Right lobe of liver (tissue), 4 donors: Measurements from ENCODE around the gene EDNRB.

ENCODE experiments used
- POLR2A ChIP-seq: fragments of 450-650 bp; IDR thresholded peaks from one replicate; pipeline ENCODE4 v1.6.1; 2017; ENCODE audit warnings: antibody characterized with exemption, mild to moderate bottlenecking
- TF ChIP-seq, protein P1 (sequence below), 4 donors: fragments of 200-600 bp in 3 of 4; fragments of 450-650 bp in 1 of 4; IDR thresholded peaks; one replicate each; pipeline versions ENCODE4 v1.5.1 to v1.8.0; 2016 to 2022; ENCODE audit warnings: antibody characterized with exemption in 4 of 4, mild to moderate bottlenecking in 2 of 4
- donor health status: DM: no; HTN: no; CAD: no.
- donor health status: DM: no; HTN: no; CAD: no.
- donor health status: DM: no; HTN: yes; CAD: no.

GRCh38 chr13:77892491-77892890 is 26.1 kb downstream of the EDNRB start:
- TF ChIP-seq POLR2A: no peak
- TF ChIP-seq, protein P1, sequence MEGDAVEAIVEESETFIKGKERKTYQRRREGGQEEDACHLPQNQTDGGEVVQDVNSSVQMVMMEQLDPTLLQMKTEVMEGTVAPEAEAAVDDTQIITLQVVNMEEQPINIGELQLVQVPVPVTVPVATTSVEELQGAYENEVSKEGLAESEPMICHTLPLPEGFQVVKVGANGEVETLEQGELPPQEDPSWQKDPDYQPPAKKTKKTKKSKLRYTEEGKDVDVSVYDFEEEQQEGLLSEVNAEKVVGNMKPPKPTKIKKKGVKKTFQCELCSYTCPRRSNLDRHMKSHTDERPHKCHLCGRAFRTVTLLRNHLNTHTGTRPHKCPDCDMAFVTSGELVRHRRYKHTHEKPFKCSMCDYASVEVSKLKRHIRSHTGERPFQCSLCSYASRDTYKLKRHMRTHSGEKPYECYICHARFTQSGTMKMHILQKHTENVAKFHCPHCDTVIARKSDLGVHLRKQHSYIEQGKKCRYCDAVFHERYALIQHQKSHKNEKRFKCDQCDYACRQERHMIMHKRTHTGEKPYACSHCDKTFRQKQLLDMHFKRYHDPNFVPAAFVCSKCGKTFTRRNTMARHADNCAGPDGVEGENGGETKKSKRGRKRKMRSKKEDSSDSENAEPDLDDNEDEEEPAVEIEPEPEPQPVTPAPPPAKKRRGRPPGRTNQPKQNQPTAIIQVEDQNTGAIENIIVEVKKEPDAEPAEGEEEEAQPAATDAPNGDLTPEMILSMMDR (IDR thresholded peaks at IDR 0.05): no peak
